Suprapubic skin (tissue), 3 donors: ENCODE measurements around the gene DST.

Experiments used
- CTCF ChIP-seq, 2 donors: fragments of 200-600 bp in 1 of 2; fragments of 450-650 bp in 1 of 2; sonication (generic) in 1 of 2; IDR thresholded peaks; one replicate each; pipeline ENCODE4 v1.5.1; 2016 to 2019; ENCODE audit warnings: antibody characterized with exemption in 2 of 2, mild to moderate bottlenecking in 1 of 2, moderate library complexity in 1 of 2
- POLR2A ChIP-seq, 2 donors: fragments of 450-650 bp; IDR thresholded peaks; one replicate each; pipeline ENCODE4 v1.6.1; 2017; ENCODE audit warnings: antibody characterized with exemption in 2 of 2, mild to moderate bottlenecking in 2 of 2, moderate library complexity in 2 of 2

GRCh38 chr6:56435326-56435725 is 207.4 kb downstream of the DST start:
- TF ChIP-seq CTCF (IDR thresholded peaks at IDR 0.05) (no peak), POLR2A (IDR thresholded peaks at IDR 0.05) (no peak)
